Hepatocyte (in vitro differentiated cells): ENCODE measurements around the gene NRG3. TPM values are rescaled to one million over a fixed set of nuclear protein-coding genes. Genes with fewer than 3 reads are reported as not detected.

Experiments
- DNase-seq: peaks from one replicate; pipeline ENCODE4 v3.0.0-alpha.2; 2016; ENCODE audit warnings: low spot score
- H2AFZ ChIP-seq: fragments of 200-600 bp; sonication (generic); 2 replicates; pipeline ENCODE4 v1.6.0; 2016; ENCODE audit warnings: antibody characterized with exemption, mild to moderate bottlenecking
- H3K27ac ChIP-seq: fragments of 200-600 bp; sonication (generic); 2 replicates; pipeline ENCODE4 v1.5.1; 2016; ENCODE audit warnings: mild to moderate bottlenecking
- H3K27me3 ChIP-seq: fragments of 200-600 bp; sonication (generic); 2 replicates; pipeline ENCODE4 v1.6.1; 2016
- H3K36me3 ChIP-seq: fragments of 200-600 bp; sonication (generic); replicated peaks from 2 replicates; pipeline ENCODE4 v1.5.1; 2016; ENCODE audit warnings: low read depth; ENCODE audit not compliant: insufficient read depth
- H3K4me1 ChIP-seq: fragments of 200-600 bp; sonication (generic); 2 replicates; pipeline ENCODE4 v1.5.1; 2016; ENCODE audit warnings: mild to moderate bottlenecking, moderate library complexity; ENCODE audit not compliant: insufficient read depth
- H3K4me2 ChIP-seq: fragments of 200-600 bp; sonication (generic); 2 replicates; pipeline ENCODE4 v1.6.0; 2016
- H3K4me3 ChIP-seq: fragments of 200-600 bp; sonication (generic); 2 replicates; pipeline ENCODE4 v1.5.1; 2016; ENCODE audit warnings: mild to moderate bottlenecking
- H3K79me2 ChIP-seq: fragments of 200-600 bp; sonication (generic); 2 replicates; pipeline ENCODE4 v1.6.0; 2017; ENCODE audit warnings: mild to moderate bottlenecking
- H3K9me2 ChIP-seq: fragments of 200-600 bp; sonication (generic); replicated peaks from 2 replicates; pipeline ENCODE4 v1.6.0; 2017; ENCODE audit warnings: mild to moderate bottlenecking; ENCODE audit not compliant: insufficient read depth
- H3K9me3 ChIP-seq: fragments of 200-600 bp; sonication (generic); 2 replicates; pipeline ENCODE4 v1.5.1; 2016; ENCODE audit warnings: low read depth, mild to moderate bottlenecking
- H4K20me1 ChIP-seq: fragments of 200-600 bp; sonication (generic); 2 replicates; pipeline ENCODE4 v1.6.0; 2016; ENCODE audit warnings: mild to moderate bottlenecking; ENCODE audit not compliant: insufficient read depth, poor library complexity, severe bottlenecking
- EZH2 ChIP-seq: fragments of 200-600 bp; sonication (generic); IDR thresholded peaks from 2 replicates; pipeline ENCODE4 v1.6.1; 2016; ENCODE audit warnings: antibody characterized with exemption, mild to moderate bottlenecking, borderline replicate concordance
- EZH2phosphoT487 ChIP-seq: fragments of 200-600 bp; sonication (generic); IDR thresholded peaks from one replicate; pipeline ENCODE4 v1.6.1; 2018; ENCODE audit warnings: antibody characterized with exemption, mild to moderate bottlenecking, low read depth, moderate library complexity; ENCODE audit not compliant: unreplicated experiment, severe bottlenecking
- WGBS: methylation state at CpG from one replicate; pipeline ENCODE4 v1.1.6; 2016; ENCODE audit warnings: low lambda C conversion rate; ENCODE audit errors: missing lambda C conversion rate; 5-methylcytosine and 5-hydroxymethylcytosine counted together
- polyA plus RNA-seq: library from polyadenylated mRNA; unstranded; fragments of >200 nt; fragmentation: Nextera tagmentation; extraction: Ambion mirVana; gene quantifications from 2 replicates; pipeline ENCODE4 v1.2.1, GENCODE V29; 2016
- total RNA-seq: library from RNA; depleted of rRNA; stranded (reverse); fragments of >200 nt; gene quantifications from 2 replicates; pipeline ENCODE4 v1.2.3, GENCODE V29; 2014
- TF ChIP-seq, protein P1 (sequence below): fragments of 200-600 bp; sonication (generic); IDR thresholded peaks from 2 replicates; pipeline ENCODE4 v1.5.1; 2016; ENCODE audit warnings: antibody characterized with exemption, mild to moderate bottlenecking; ENCODE audit not compliant: poor library complexity

Gene NRG3
- total and polyA plus RNA-seq, 2 experiments from 2014 or later = 0.57 to 2.0 TPM

DNA sequence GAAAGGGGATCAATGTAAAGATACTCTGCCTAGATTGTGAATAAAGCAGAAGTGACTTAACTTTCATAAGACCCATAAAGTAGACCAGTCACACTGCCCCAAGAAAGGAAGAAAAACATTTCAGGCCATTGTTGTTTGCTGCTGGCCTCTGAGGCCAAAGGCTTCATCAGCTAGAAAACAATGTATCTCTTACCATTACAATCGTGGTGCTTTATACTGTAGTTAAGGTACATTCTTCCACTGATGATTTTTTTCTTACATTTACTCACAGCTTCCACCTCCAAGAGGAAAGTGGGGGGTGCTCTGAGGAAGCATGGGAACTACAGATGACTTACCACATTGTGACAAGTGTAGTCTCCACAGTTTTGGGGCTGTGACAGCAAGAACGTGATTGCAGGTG lies 68.6 kb downstream of the NRG3 start:
- H2AFZ ChIP-seq = no peak overlapping the region
- WGBS = 75% methylated on average over 2 of the region's 2 CpGs
- no peak for DNase-seq

DNA sequence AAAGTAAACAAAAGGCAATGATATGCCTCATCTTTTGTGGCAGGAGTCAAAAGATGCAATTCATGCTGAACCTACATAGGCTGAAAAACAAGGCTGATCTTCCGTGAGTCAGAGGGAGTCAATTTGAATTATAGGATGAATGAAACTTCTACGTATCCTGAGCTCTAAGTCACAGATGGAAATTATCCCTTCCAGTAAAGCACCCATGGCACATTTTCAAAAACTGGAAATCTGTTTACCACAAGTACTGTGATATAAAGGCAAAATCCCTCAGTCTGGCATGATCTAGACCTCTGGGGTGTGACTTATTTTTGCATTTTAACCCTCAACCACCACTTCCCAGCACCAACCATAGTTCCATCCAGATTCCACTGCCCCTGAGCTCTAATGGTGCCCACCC lies 69.6 kb downstream of the NRG3 start:
- Histone ChIP-seq H3K9me3 (no peaks in the 10 kb centered on the region), H4K20me1 (no peaks in the 10 kb centered on the region), H3K36me3 (no peaks in the 10 kb centered on the region), H3K4me1 (no peaks in the 10 kb centered on the region), H3K79me2 (no peaks in the 10 kb centered on the region), H3K9me2 (no peaks in the 10 kb centered on the region), H3K4me3 (no peak overlapping the region), H3K27ac (no peak overlapping the region), H3K27me3 (no peaks in the 10 kb centered on the region), H3K4me2 (no peak overlapping the region), H2AFZ (no peak overlapping the region)
- TF ChIP-seq EZH2 (no peak), EZH2phosphoT487 (no peak)
- TF ChIP-seq, protein P1, sequence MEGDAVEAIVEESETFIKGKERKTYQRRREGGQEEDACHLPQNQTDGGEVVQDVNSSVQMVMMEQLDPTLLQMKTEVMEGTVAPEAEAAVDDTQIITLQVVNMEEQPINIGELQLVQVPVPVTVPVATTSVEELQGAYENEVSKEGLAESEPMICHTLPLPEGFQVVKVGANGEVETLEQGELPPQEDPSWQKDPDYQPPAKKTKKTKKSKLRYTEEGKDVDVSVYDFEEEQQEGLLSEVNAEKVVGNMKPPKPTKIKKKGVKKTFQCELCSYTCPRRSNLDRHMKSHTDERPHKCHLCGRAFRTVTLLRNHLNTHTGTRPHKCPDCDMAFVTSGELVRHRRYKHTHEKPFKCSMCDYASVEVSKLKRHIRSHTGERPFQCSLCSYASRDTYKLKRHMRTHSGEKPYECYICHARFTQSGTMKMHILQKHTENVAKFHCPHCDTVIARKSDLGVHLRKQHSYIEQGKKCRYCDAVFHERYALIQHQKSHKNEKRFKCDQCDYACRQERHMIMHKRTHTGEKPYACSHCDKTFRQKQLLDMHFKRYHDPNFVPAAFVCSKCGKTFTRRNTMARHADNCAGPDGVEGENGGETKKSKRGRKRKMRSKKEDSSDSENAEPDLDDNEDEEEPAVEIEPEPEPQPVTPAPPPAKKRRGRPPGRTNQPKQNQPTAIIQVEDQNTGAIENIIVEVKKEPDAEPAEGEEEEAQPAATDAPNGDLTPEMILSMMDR = no peak
- 82% methylated on average over 2 of the region's 2 CpGs for WGBS
- DNase-seq = no peak

More for the DNA sequence above, 68.6 kb downstream of the NRG3 start:
- Histone ChIP-seq H3K4me1 (no peaks in the 10 kb centered on the region), H3K4me3 (no peak overlapping the region), H3K9me2 (no peaks in the 10 kb centered on the region), H3K36me3 (no peaks in the 10 kb centered on the region), H3K27ac (no peak overlapping the region), H3K27me3 (no peaks in the 10 kb centered on the region), H3K4me2 (no peak overlapping the region), H4K20me1 (no peaks in the 10 kb centered on the region), H3K9me3 (no peaks in the 10 kb centered on the region), H3K79me2 (no peaks in the 10 kb centered on the region)
- TF ChIP-seq, protein P1 = no peak
- no peak for TF ChIP-seq EZH2
- TF ChIP-seq EZH2phosphoT487 = no peak

DNA sequence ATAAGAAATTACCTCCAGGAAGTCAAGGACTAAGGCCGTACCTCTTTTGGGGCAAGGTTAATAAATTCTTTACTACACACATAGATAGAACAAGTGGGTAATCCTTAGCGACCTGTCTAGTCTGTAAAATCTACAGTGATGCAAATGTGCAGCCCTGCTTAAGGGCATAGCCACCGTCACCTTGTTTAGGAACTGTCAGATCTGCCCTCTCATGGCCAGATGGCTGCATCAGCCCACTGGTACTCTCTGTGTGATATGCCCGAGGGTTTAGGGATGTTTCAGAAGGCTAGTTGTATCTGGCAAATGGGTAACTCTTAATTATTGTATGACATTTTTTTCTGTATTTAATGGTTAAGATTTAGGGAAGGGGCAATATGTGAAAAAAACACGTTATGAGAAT lies 74.3 kb downstream of the NRG3 start:
- H3K79me2 ChIP-seq = no peaks in the 10 kb centered on the region
- no peaks in the 10 kb centered on the region for H3K9me2 ChIP-seq
- H3K36me3 ChIP-seq = no peaks in the 10 kb centered on the region
- no peaks in the 10 kb centered on the region for H3K4me1 ChIP-seq
- H2AFZ ChIP-seq = no peak overlapping the region
- no peaks in the 10 kb centered on the region for H3K27me3 ChIP-seq
- no peak overlapping the region for H3K4me2 ChIP-seq
- H3K27ac ChIP-seq = no peak overlapping the region
- TF ChIP-seq EZH2 (no peak), EZH2phosphoT487 (no peak)
- TF ChIP-seq, protein P1 = no peak
- no peak overlapping the region for H3K4me3 ChIP-seq
- H3K9me3 ChIP-seq = no peaks in the 10 kb centered on the region
- no peak for DNase-seq
- H4K20me1 ChIP-seq = no peaks in the 10 kb centered on the region
- 75% methylated on average over 5 of the region's 5 CpGs for WGBS

DNA sequence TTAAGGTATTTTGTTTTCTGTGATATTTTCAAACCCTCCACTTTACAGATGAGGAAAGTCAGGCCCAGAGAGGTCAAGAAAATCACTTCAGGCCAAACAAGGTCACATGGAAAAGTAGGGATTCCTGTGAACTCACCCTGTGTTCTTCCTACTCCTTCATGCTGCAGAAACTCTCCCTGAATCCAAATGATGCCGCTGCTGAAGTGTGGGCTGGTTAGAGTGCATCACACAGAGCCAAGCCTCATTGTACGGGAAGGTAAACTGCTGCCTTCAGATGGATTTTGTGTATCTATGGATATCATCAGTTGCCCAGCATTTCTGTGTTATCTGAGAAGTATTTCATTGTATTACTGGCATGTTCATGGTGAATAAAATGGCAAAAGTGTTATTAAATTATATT lies 75.4 kb downstream of the NRG3 start:
- H4K20me1 ChIP-seq = no peaks in the 10 kb centered on the region
- H2AFZ ChIP-seq = no peak overlapping the region
- H3K79me2 ChIP-seq = no peaks in the 10 kb centered on the region
- no peak for DNase-seq
- no peak overlapping the region for H3K4me3 ChIP-seq
- H3K9me2 ChIP-seq = no peaks in the 10 kb centered on the region
- TF ChIP-seq EZH2phosphoT487 = no peak
- no peak for TF ChIP-seq EZH2
- TF ChIP-seq, protein P1 = no peak
- no peaks in the 10 kb centered on the region for H3K27me3 ChIP-seq
- no peaks in the 10 kb centered on the region for H3K4me1 ChIP-seq
- no peak overlapping the region for H3K4me2 ChIP-seq
- H3K9me3 ChIP-seq = no peaks in the 10 kb centered on the region
- 91% methylated on average over 2 of the region's 2 CpGs for WGBS
- no peaks in the 10 kb centered on the region for H3K36me3 ChIP-seq
- H3K27ac ChIP-seq = no peak overlapping the region
